NCI-H526 treated with DMSO at 0.1 percent for 48 hours (cell line): Measurements from ENCODE around the gene SRC.
"Not testable (repeated sequence)": the region's sequence is repeated elsewhere in the genome, so short reads cannot be mapped to it uniquely, and the experiment has no call there.

ENCODE experiments used
- DNase-seq: peaks from one replicate; lab custom pipeline; 2025; lab: John Stamatoyannopoulos, UW

The SRC gene

DNA sequence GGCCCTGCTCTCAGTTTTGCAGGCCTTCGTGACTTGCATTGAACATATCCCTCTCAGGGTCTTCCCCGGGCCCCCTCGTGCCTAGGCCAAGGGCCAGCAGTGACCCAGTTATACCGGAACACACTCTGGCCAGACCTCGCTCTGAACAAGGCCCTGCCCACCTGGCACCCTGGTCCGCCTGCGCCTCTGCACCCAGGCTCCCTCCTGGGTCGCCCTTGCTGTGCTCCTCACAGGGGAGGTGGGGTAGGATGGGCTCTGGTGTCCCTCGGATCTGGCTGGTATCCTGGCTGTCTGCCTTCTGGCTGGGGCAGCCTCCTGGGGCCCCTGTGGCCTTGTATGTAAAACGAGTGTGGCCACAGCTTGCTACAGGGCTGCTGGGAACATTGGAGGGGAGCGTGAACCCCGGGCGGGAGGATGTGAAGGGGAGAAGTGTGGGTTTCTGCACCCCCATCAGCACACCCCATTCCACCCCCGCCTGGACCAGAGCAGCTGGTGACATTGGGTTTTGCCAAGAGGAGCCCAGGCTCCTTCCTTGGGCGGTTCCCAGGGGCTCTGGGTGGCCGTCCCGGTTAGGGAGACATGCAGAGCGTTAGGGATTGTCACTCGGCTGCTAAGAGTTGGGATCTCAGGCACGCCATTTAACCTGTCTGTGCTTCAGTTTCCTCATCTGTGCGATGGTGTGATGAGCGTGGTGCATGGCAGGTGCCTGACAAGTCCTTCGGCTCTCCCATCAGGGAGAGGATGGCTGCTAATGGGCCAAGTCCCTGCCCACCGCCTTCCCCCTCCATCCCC is 17.5 kb downstream of the SRC start:
- DNase-seq = no peak

DNA sequence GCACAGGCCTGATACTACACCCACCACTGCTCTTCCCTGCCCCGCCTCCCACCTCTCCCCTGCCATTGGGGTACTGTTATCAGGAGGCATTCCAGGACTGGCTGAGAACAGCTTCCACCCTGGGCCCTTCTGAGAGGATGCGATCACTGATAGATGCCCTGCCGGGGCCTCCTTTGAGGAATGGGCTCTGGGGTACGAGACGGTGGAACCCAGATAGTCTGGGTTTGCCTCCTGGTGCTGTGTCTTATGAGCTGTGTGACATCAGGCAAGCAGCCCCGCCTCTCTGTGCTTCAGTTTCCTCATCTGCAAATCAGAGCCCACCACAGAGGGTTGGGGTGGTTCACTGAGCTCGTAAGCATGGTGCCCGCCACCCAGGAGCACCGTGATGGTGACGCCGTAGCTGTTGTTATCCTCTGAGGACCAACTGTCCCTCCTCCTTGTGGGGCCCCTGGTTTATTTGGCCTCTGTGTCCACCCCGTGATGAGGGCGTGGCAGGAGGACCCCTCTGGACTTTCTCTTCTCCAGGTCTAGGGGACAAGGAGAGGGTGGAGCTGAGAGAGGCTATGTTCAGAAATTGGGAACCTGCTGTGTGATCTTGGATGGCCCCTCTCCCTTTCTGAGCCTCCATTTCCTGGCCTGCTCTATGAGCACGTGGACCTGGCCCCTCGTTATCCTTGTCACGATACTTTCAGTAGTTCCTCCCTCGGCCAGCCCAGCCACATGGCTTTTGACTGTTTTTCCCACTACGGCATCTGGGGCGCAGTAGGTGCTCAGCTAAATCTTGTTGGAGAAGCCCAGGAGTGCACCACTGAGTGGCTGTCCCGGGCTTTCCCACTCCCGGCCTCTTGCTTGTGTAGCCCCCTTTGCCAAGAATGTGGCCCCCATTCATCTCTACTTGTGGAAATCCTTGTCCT is 18.3 kb downstream of the SRC start:
- DNase-seq = no peak

DNA sequence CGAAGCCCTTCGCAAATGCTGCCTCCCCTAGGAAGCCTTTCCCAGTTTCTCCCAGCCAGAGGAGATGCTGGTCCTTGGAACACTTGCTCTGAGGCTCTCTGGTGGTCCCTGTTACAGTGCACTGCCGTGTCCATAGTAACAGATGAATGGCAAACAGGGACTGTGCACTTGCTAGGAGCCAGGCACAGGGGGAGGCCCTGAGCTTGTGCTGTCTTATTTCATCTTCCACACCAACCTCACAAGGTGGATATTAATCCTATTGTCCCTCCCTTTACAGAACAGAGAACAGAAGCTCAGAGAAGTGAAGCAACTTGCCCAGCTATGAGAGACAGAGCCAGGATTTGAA is 19.0 kb downstream of the SRC start:
- no peak for DNase-seq

DNA sequence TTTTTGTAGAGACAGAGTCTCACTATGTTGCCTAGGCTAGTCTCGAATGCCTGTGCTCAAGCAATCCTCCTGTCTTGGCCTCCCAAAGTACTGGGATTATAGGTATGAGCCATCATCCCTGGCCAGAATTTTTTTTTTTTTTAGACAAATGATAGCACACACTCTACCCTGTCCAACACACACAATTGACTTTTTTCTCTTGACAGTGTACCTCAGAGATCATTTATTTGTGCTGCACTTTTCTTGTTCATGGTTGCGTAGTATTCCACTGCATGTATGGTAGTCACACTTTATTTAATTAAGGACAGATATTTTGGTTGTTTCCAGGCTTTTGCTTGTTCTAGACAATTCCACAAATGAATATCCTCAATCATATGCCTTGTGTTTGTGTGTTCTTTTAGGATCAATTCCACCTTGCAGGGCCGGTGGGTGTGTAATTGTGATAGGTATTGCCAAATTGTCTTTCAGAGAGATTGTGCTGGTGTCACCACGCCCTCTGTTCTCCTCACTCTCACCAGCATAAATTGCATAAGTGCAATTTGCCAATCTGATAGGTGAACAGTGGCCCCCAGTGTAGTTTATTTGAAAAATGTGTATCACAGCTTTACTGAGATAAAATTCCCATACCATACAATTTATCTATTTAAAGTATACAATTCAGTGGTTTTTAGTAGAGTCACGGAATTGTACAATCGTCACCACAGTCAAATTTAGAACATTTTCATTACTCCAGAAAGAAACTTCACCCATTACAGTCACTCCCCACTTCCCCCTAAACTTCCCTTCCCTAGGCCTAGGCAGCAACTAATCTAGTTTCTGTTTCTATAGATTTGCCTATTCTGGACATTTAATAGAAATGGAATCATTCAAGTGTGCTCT is 20.1 kb downstream of the SRC start:
- DNase-seq = no peak

DNA sequence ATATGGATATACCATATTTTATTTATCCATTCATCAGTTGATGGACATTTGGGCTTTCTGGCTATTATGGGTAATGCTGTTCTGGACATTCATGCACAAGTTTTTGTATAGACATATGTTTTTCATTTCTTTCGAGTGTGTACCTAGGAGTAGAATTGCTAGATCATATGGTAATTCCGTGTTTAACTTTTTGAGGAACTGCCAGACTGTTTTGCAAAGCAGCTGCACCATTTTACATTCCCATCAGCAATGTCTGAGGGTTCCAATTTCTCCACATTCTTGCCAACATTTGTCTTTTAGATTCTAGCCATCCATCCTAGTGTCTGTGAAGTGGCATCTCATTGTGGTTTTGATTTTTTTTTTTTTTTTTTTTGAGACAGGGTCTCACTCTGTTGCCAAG is 20.8 kb downstream of the SRC start:
- DNase-seq = no peak

DNA sequence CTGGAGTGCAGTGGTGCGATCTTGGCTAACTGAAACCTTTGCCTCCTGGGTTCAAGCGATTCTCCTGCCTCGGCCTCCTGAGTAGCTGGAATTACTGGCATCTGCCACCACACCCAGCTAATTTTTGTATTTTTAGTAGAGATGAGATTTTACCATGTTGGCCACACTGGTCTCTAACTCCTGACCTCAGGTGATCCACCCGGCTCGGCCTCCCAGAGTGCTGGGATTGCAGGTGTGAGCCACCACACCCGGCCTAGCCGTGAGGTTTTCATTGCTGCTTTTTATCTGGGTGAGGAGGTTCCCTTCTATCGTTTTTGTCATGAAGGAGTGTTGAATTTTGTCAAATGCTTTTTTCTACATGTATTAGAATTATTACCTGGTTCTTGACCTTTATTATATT is 23.9 kb downstream of the SRC start:
- no peak for DNase-seq

DNA sequence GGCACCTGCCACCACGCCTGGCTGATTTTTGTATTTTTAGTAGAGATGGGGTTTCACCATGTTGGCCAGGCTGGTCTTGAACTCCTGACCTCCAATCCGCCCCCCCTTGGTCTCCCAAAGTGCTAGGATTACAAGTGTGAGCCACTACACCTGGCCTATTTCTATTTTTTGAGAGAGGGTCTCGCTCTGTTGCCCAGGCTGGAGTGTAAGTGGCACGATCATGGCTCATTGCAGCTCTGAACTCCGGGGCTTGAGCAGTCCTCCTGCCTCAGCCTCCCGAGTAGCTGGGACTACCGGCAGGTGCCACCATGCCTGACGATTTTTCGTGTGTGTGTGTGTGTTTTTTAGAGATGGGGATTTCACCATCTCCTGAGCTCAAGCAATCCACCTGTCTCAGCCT is 25.9 kb downstream of the SRC start:
- DNase-seq = not testable (repeated sequence)

DNA sequence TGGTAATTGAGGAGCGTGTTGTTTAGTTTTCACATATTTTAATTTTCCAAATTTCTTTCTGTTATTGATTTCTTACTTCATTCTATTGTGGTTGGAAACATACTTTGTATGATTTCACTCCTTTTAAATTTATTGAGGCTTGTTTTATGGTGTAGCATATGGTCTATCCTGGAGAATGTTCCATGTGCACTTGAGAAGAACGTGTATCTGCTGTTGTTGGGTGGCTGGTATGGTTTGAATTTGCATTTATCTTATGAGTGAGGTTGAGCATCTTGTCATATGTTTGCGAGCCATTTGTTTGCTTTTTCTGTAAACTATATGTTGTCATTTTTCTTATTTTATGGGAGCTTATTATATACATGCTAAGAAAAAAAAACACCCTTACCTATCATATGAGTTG is 26.5 kb downstream of the SRC start:
- DNase-seq = no peak

DNA sequence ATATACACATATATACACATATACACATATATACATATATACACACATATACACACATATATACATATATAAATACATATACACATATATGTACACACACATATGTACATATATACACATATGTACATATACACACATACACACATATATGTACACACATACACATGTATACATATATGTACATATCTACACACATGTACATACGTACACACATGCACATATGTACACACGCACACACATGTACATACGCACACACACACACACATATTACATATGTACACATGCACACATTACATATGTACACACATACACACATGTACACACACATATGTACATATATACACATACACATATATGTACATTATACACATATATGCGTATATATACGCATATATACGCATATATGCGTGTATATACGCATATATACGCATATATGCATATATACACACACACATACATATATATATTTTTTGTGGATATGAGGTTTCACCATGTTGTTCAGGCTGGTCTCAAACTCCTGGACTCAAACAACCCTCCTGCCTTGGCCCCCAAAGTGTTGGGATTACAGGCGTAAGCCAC is 27.2 kb downstream of the SRC start:
- DNase-seq = no peak

DNA sequence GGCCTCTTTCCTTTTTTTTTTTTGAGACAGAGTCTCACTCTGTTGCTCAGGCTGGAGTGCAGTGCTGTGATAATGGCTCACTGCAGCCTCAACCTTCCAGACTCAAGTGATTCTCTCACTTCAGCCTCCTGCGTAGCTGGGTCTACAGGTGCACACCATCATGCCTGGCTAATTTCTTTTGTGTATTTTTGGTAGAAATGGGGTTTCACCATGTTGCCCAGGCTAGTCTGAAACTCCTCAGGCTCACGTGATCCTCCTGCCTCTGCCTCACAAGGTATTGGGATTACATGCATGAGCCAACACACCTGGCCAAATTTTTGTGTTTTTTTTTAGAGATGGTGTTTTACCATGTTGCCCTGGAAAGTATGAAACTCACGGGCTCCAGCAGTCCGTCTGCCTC is 29.3 kb downstream of the SRC start:
- no peak for DNase-seq

DNA sequence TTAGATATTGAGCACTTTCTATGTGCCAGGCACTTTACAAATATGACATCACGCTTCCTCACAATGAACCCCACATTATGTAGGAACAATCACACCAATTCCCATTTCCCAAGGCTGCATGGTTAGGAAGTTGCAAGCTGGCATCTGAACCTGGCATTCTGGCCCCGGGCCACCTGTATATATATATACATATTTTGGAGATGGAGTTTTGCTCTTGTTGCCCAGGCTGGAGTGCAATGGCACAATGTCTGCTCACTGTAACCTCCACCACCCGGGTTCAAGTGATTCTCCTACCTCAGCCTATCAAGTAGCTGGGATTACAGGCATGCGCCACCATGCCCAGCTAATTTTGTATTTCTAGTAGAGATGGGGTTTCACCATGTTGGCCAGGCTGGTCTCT is 30.4 kb downstream of the SRC start:
- DNase-seq = no peak

DNA sequence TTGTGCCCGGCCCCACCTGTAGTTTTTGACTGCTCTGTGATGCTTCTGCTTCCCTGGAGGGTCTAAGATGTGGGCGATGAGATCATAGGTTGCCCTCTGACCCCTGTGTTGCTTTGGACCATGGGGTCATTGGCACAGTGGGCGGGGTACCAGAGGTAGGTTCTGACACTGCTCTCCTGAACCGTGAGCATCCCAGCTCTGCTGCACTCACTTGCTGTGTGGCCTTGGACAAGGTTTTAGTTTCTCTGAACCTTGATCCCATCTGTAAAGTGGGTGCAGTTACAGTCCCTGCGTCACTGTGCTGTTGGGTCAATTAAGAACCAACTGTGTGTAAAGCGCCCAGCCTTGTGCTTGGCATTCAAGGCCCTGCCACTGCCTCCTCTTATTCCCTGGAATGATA is 30.9 kb downstream of the SRC start:
- DNase-seq = no peak

DNA sequence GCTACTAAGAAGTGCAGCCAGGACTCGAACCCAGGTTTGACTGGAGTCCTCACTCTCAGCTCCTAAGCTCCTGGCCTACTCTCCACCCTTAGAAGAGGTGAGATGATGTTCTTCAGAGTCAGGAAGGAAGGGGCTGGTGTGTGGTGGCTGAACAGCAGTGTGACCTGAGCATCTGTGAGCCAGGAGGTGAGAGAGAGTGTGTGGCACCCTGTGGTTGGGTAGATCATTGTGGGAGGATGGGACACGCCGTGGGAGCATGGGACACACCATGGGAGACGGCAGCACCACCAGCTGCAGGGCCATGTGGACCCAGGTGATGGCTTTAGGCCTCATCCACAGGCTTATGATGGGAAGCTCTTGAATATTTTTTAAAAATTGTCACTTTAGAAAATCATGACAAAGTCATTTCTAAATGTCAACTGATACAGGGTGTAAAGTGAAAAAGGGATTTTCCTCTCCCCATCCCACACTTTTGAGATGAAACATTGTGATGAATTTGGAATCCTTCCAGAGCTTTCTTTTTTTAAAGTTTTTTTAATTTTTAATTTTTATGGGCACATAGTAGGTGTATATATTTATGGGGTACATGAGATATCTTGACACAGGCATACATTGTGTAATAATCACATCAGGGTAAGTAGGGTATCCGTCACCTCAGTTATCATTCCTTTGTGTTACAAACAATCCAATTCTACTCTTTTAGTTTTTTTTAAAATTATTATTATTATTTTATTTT is 31.6 kb downstream of the SRC start:
- DNase-seq = no peak

DNA sequence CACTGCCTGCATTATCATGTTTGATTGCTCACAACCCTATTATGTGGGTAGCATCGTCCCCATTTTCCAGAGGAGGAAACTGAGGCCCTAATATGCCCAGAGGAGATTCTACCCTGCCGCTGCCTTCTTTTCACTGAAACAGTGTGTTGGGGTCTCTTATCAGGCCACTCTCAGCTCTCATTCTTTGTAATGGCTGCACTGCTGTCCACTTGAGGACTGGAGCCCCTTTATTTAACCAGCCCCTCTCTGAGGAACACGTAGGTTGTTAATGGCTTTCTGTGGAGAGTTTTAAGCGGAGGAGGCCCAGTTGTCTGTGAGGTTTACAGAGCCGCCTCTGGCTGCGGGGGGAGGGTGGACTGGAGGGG is 32.5 kb downstream of the SRC start:
- DNase-seq = no peak

DNA sequence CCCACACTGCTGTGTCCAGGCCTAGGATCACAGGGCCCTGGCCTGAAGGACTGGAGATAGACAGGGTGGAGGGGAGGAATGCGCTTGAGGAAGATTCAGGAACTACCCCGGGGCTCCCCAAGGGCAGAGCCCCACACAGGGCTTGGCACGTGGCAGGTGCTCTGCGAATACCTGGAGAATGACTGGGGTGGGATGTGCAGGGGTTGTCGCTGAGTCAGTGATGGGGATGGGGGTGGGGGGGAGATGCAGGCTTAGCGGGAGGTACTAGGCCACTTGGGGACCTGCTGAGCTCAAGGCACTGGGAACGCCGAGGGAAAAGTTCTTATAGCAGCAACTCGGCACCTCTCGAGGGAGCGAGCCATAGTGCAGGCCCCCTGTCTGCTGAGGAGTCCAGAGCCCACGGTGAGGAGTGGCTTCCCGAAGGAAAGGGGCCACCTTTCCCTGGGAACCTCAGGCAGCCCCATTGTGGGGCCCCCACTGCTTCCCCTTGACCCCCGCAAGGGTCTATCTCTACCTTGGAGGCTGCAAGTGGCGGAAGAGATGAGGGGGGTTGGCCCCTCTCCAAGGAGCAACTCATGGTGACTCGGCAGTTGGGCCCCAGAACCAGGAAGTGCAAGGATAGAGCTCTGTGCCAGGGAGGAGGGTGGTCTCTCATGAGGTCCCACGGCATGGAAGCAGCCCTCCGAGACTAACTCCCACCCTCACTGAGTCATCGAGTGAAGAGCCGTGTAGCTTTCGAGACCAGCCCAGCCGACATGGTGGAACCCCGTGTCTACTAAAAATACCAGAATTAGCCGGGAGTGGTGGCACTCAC is 33.1 kb downstream of the SRC start:
- DNase-seq = no peak

DNA sequence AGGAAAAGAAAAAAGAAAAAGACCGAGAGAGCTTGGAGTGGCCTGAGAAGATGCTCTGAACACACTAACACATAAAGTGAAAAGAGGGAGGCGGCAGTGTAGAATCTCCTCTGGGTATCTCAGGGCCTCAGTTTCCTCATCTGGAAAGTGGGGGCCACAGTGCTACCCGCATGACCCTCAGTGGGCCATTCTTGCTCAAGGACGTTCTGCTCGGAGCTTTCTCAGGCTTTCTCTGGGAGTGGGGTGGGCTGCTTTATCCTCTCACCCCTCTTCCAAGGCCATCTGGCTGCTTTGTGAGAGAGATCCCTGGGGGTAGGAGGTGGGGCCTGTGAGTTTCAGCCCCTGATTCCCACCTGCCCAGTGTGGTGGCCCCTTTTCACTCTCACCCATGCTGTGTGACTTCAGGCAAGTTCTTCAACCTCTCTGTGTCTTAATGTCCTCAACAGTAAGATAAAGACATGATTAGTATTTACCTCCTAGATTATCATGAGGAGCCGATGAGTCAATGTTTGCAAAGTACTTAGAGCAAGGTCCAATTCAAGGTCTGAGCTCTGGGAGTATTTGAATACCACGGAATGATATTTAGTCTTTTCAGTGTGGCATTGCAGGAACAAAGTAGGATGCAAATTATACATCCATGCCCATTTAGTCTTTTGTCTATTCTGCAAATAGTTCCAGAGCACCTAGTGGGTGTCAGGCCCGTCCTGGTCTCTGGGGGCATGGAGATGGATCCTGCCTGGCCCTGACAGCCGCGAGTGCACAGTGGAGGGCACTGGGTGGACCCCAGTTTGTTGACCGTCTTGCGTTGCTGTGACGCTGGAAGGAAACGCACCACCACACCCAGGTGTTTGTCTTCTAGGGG is 34.3 kb downstream of the SRC start:
- peak; percentile 81 for DNase-seq

DNA sequence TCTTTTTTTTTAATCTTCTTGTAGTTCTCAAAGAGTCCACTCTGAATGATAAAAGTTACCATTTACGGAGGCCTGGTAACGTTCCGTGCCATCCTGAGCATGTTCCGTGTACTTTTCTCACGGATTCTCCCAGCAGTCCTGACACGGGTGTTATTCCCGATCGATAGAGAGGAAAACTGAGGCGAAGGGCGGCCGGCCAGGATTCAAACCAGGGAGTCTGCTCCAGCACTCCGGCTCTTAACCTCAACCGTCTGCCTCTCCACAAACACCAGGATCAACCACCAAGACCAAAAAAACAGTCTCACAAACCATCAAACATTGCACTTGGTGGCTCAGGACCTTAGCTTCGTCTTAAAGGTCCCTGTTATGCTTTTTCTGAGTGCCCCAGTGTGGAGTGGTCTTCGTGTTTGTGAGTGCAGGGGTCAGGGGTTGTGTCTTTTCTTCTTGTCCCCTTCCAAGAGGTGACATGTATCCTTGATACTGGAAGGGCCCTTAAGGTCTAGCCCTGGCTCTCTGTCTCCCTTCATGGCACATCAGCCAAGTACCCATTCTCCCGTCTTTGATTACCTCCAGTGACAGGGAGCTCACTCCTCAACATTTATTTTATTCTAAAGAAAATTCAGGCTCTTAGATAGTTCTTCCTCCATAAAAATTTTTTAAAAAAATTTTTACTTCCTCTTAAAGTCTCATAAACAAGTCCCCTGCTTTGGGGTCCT is 35.1 kb downstream of the SRC start:
- no peak for DNase-seq

DNA sequence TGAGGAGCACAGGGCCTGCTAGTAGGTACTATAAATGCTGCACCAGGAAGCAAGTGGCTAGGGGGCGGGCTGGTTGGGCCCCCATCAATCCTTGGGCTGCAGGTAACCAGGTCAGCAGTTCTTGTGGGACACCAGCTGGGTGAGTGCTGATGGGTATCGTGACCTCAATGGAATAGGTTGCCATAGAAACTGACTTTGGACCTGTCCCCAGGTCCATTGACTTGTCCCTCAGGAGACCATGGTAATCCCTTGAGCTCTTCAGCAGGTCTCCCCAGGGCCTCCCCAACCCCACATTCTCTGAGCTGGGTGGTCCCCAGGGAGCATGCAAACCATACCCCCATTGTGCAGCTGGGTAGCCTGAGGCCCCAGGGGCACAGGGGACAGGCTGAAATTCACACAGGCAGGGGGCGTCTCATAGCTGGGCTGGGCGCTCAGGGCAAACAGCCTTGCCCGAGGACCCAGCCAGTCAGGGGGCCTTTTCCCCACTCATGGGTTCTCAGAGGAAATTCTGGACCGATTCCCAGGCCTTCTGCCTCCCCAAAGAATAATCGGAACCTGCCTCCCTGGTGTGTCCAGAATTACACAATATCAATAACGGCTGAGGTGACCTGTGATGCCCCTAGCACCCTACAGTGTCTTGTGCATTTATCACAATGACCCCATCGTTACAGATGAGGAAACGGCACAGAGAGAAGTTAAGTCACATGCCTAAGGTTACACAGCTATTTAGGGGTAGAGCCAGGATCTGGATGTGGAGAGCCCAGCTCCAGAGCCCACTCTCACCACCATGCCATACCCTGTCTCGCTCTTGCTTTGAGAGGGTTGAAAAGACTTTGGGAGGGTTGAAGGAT is 35.9 kb downstream of the SRC start:
- no peak for DNase-seq
